Measurements from ENCODE around the gene LMTK3.

Gene LMTK3

DNA sequence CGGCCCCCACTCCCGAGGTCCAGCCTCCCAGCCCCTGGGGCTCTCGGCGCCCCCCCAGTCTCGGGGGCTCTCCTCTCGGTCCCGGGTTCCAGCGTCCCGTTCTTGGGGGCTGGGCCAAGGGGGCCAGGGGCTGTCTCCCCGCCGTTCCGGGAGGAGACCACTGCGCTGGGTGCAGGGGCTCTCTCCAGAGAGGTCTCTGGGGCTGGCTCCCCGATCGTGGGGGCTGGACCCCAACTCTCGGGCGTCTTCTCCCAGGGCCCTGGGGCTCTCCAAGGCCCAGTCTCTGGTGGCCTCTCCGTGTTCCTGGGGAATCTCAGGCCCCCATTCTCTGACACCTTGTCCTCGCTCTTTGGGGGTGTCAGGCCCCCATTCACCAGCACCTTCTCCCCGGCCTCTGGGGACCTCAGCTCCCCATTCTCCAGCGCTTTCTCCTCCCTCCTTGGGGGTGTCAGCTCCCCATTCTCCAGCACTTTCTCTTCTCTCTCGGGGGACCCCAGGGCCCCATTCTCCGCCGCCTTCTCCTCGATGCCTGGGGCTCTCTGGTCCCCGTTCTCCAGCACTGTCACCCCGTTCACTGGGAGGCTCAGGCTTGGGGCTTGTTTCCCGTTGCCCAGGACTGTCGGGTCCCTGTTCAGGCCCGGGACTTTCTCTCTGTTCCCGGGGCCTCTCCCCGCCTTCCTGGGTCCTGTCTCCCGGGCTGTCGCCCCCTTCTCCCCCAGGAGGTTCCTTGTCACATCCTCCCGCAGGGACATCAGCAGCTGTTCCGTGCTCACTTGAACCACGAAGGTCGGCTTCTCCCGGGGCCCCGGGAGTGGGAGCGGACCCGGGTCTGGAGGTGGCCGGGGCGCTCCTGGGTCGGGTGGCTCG lies 13.7 kb downstream of the LMTK3 start:
- Histone ChIP-seq H3K27ac (replicated peaks) (no peak overlapping the region), H3K4me3 (replicated peaks; ENCODE audit: insufficient read depth, low read length) (no peak overlapping the region), H3K27me3 (ENCODE audit: insufficient read depth, poor library complexity, severe bottlenecking) (peaks cover 41% of the 10 kb centered on the region)
- TF ChIP-seq, protein P1, sequence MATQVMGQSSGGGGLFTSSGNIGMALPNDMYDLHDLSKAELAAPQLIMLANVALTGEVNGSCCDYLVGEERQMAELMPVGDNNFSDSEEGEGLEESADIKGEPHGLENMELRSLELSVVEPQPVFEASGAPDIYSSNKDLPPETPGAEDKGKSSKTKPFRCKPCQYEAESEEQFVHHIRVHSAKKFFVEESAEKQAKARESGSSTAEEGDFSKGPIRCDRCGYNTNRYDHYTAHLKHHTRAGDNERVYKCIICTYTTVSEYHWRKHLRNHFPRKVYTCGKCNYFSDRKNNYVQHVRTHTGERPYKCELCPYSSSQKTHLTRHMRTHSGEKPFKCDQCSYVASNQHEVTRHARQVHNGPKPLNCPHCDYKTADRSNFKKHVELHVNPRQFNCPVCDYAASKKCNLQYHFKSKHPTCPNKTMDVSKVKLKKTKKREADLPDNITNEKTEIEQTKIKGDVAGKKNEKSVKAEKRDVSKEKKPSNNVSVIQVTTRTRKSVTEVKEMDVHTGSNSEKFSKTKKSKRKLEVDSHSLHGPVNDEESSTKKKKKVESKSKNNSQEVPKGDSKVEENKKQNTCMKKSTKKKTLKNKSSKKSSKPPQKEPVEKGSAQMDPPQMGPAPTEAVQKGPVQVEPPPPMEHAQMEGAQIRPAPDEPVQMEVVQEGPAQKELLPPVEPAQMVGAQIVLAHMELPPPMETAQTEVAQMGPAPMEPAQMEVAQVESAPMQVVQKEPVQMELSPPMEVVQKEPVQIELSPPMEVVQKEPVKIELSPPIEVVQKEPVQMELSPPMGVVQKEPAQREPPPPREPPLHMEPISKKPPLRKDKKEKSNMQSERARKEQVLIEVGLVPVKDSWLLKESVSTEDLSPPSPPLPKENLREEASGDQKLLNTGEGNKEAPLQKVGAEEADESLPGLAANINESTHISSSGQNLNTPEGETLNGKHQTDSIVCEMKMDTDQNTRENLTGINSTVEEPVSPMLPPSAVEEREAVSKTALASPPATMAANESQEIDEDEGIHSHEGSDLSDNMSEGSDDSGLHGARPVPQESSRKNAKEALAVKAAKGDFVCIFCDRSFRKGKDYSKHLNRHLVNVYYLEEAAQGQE (IDR thresholded peaks at IDR 0.05; ENCODE audit: insufficient replicate concordance, low read depth) = no peak
- TF ChIP-seq, protein P2, sequence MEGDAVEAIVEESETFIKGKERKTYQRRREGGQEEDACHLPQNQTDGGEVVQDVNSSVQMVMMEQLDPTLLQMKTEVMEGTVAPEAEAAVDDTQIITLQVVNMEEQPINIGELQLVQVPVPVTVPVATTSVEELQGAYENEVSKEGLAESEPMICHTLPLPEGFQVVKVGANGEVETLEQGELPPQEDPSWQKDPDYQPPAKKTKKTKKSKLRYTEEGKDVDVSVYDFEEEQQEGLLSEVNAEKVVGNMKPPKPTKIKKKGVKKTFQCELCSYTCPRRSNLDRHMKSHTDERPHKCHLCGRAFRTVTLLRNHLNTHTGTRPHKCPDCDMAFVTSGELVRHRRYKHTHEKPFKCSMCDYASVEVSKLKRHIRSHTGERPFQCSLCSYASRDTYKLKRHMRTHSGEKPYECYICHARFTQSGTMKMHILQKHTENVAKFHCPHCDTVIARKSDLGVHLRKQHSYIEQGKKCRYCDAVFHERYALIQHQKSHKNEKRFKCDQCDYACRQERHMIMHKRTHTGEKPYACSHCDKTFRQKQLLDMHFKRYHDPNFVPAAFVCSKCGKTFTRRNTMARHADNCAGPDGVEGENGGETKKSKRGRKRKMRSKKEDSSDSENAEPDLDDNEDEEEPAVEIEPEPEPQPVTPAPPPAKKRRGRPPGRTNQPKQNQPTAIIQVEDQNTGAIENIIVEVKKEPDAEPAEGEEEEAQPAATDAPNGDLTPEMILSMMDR (IDR thresholded peaks at IDR 0.05; ENCODE audit: insufficient read depth, low read length) = no peak
- TF ChIP-seq SPI1 (IDR thresholded peaks at IDR 0.05; ENCODE audit: borderline replicate concordance, low read depth) (no peak), POLR2AphosphoS5 (IDR thresholded peaks at IDR 0.05; ENCODE audit: low read depth) (no peak), GABPA (IDR thresholded peaks at IDR 0.05; ENCODE audit: low read depth) (no peak)
- DNase-seq (ENCODE audit: low read depth in 1 of 2, low spot score in 1 of 2) = no peak

DNA sequence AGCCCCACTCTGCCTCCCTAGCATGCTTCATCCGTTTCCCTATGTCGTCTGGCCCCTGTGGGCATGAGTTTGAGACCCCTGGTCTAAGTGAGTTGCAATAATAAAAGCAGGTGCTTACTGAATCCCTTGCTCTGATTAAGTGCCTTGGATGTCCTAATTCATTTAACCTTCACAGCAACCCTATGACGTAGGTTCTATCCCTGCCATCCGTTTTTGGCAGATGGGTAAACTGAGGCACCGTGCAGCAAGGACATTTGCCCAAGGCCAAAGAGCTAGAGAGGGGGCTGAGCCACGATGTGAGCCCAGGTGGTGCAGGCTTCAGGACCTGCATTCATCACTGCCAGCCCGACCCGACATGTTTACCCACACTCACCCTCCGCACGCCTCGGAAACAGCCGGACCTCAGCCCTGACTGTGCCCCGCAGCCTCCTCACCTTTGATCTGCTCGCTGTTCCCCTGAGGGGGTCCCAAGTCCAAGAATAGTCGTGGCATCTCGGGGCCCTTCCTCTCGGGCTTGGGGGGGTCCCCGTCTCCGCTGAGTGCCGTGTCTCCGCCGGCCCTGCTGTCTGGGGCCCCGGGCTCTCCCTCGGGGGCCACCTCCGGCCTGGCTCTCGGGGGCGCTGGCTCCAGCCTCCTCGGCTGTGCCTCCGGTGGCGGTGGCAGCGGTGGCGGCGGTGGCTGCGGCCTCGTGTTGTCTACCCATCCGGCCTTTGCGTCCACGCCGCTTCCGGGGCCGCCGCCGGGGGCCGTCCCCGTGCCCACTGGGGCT lies 14.5 kb downstream of the LMTK3 start:
- H3K4me3 ChIP-seq (replicated peaks; ENCODE audit: insufficient read depth, low read length) = no peak overlapping the region
- TF ChIP-seq, protein P1 (IDR thresholded peaks at IDR 0.05; ENCODE audit: insufficient replicate concordance, low read depth) = no peak
- TF ChIP-seq SPI1 (IDR thresholded peaks at IDR 0.05; ENCODE audit: borderline replicate concordance, low read depth) = no peak
- TF ChIP-seq, protein P2 (IDR thresholded peaks at IDR 0.05; ENCODE audit: insufficient read depth, low read length) = no peak
- no peak for TF ChIP-seq GABPA (IDR thresholded peaks at IDR 0.05; ENCODE audit: low read depth)
- H3K27ac ChIP-seq (replicated peaks) = no peak overlapping the region

DNA sequence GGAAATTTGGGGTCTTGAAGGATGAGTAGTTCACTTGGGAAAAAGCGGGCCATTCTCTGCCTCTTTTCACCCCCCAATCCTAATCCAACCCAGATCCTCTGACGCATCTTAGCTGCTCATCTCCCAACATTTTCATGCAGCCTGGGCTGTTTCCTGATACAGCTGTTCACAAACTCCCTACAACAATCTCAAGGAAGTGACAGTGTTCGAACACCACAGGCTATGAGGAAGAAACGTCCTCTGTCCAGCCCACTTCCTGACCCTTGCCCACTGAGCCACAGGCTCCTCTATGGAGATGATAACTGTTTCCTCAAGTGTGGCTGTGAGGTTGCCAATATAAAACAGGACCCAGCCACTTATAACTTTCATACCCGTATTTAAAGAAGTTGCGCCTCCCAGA lies 16.2 kb downstream of the LMTK3 start:
- Histone ChIP-seq H3K27ac (replicated peaks) (no peak overlapping the region), H3K27me3 (ENCODE audit: insufficient read depth, poor library complexity, severe bottlenecking) (peaks cover 52% of the 10 kb centered on the region), H3K4me3 (replicated peaks; ENCODE audit: insufficient read depth, low read length) (no peak overlapping the region)
- TF ChIP-seq SPI1 (IDR thresholded peaks at IDR 0.05; ENCODE audit: borderline replicate concordance, low read depth) (no peak), POLR2AphosphoS5 (IDR thresholded peaks at IDR 0.05; ENCODE audit: low read depth) (no peak), GABPA (IDR thresholded peaks at IDR 0.05; ENCODE audit: low read depth) (no peak)
- TF ChIP-seq, protein P2 (IDR thresholded peaks at IDR 0.05; ENCODE audit: insufficient read depth, low read length) = no peak
- TF ChIP-seq, protein P1 (IDR thresholded peaks at IDR 0.05; ENCODE audit: insufficient replicate concordance, low read depth) = no peak
- peak in 1 of 2 experiments; percentile 21 for DNase-seq (ENCODE audit: low read depth in 1 of 2, low spot score in 1 of 2)

More for the DNA sequence above, 14.5 kb downstream of the LMTK3 start:
- DNase-seq (ENCODE audit: low read depth in 1 of 2, low spot score in 1 of 2) = no peak
- peaks cover 45% of the 10 kb centered on the region for H3K27me3 ChIP-seq (ENCODE audit: insufficient read depth, poor library complexity, severe bottlenecking)
